Effector CD4-positive, alpha-beta T cell (primary cell): ENCODE data around the gene FRMPD1.

Experiments used
- DNase-seq: peaks from one replicate; pipeline ENCODE4 v3.0.0-alpha.2; 2020

FRMPD1 gene

GRCh38 chr9:37626708-37627292 lies 24.0 kb upstream of the FRMPD1 start:
- DNase-seq, result no peak

- DNase-seq, result no peak
Measured at GRCh38 chr9:37632479-37632878, 18.3 kb upstream of the FRMPD1 start.

GRCh38 chr9:37635808-37636207 lies 14.9 kb upstream of the FRMPD1 start:
- no peak for DNase-seq

GRCh38 chr9:37636511-37637448 lies 14.0 kb upstream of the FRMPD1 start:
- DNase-seq, result no peak

- DNase-seq, result no peak
Measured at GRCh38 chr9:37639109-37639762, 11.5 kb upstream of the FRMPD1 start.

- no peak for DNase-seq
Measured at GRCh38 chr9:37639841-37640240, 10.9 kb upstream of the FRMPD1 start.

GRCh38 chr9:37640246-37640645 lies 10.5 kb upstream of the FRMPD1 start:
- no peak for DNase-seq

GRCh38 chr9:37641331-37641730 lies 9.4 kb upstream of the FRMPD1 start:
- no peak for DNase-seq

- DNase-seq, result no peak
Measured at GRCh38 chr9:37643214-37643613, 7.5 kb upstream of the FRMPD1 start.

GRCh38 chr9:37645903-37646506 lies 4.7 kb upstream of the FRMPD1 start:
- DNase-seq, result no peak

GRCh38 chr9:37650299-37650872 lies 368 bp upstream of the FRMPD1 start:
- DNase-seq, result no peak

GRCh38 chr9:37652261-37652660 lies 1.5 kb downstream of the FRMPD1 start:
- DNase-seq, result no peak

GRCh38 chr9:37653385-37653784 lies 2.6 kb downstream of the FRMPD1 start:
- no peak for DNase-seq

- no peak for DNase-seq
Measured at GRCh38 chr9:37656936-37657335, 6.2 kb downstream of the FRMPD1 start.

GRCh38 chr9:37660691-37661090 lies 9.9 kb downstream of the FRMPD1 start:
- no peak for DNase-seq

GRCh38 chr9:37663926-37664325 lies 13.2 kb downstream of the FRMPD1 start:
- no peak for DNase-seq

- no peak for DNase-seq
Measured at GRCh38 chr9:37667706-37668105, 17.0 kb downstream of the FRMPD1 start.

- DNase-seq, result no peak
Measured at GRCh38 chr9:37668116-37668601, 17.4 kb downstream of the FRMPD1 start.

GRCh38 chr9:37669232-37669631 lies 18.5 kb downstream of the FRMPD1 start:
- no peak for DNase-seq

- DNase-seq, result no peak
Measured at GRCh38 chr9:37675661-37676060, 24.9 kb downstream of the FRMPD1 start.

GRCh38 chr9:37676411-37676830 lies 25.7 kb downstream of the FRMPD1 start:
- DNase-seq, result no peak

- no peak for DNase-seq
Measured at GRCh38 chr9:37677435-37677834, 26.7 kb downstream of the FRMPD1 start.

GRCh38 chr9:37678789-37679273 lies 28.1 kb downstream of the FRMPD1 start:
- DNase-seq, result no peak
